ENCODE results near the gene PIGP.
"Not testable (repeated sequence)": the region's sequence is repeated elsewhere in the genome, so short reads cannot be mapped to it uniquely, and the experiment has no call there.

Gene PIGP

GRCh38 chr21:37075214-37075770, 2.4 kb upstream of the PIGP start:
- peak; percentile 58 for DNase-seq

- peak; percentile 64 for DNase-seq
Observed at GRCh38 chr21:37074546-37074945, 1.7 kb upstream of the PIGP start.

GRCh38 chr21:37074197-37074510, 1.3 kb upstream of the PIGP start:
- DNase-seq = peak; percentile 82

GRCh38 chr21:37073417-37074196, 736 bp upstream of the PIGP start:
- peak; percentile 89 for DNase-seq

- peak; percentile 97 for DNase-seq
Observed at GRCh38 chr21:37072274-37072987, 440 bp downstream of the PIGP start.

- DNase-seq = peak; percentile 88
Observed at GRCh38 chr21:37071561-37072273, 1.2 kb downstream of the PIGP start.

GRCh38 chr21:37065561-37066177, 7.2 kb downstream of the PIGP start:
- DNase-seq = no peak

- no peak for DNase-seq
Observed at GRCh38 chr21:37064841-37065240, 8.0 kb downstream of the PIGP start.

GRCh38 chr21:37063433-37063832, 9.4 kb downstream of the PIGP start:
- no peak for DNase-seq

- DNase-seq = no peak
Observed at GRCh38 chr21:37062593-37062935, 10.3 kb downstream of the PIGP start.

- DNase-seq = peak; percentile 24
Observed at GRCh38 chr21:37061926-37062592, 10.8 kb downstream of the PIGP start.

GRCh38 chr21:37060296-37060695, 12.6 kb downstream of the PIGP start:
- DNase-seq = peak; percentile 100

GRCh38 chr21:37059181-37059580, 13.7 kb downstream of the PIGP start:
- DNase-seq = peak; percentile 42

GRCh38 chr21:37058261-37058660, 14.6 kb downstream of the PIGP start:
- DNase-seq = peak; percentile 74

- DNase-seq = no peak
Observed at GRCh38 chr21:37057614-37058013, 15.3 kb downstream of the PIGP start.

GRCh38 chr21:37055271-37055855, 17.5 kb downstream of the PIGP start:
- DNase-seq = no peak

GRCh38 chr21:37049741-37050140, 23.1 kb downstream of the PIGP start:
- DNase-seq = not testable (repeated sequence)

- peak; percentile 63 for DNase-seq
Observed at GRCh38 chr21:37047079-37047478, 25.8 kb downstream of the PIGP start.

GRCh38 chr21:37045556-37045955, 27.3 kb downstream of the PIGP start:
- DNase-seq = no peak

GRCh38 chr21:37045149-37045548, 27.7 kb downstream of the PIGP start:
- no peak for DNase-seq

- no peak for DNase-seq
Observed at GRCh38 chr21:37044643-37045042, 28.2 kb downstream of the PIGP start.

GRCh38 chr21:37043818-37044217, 29.1 kb downstream of the PIGP start:
- no peak for DNase-seq

Measured in NCI-H69 (cell line).